IPS-11a (cell line): ENCODE measurements around the gene PFDN2.

Experiments
- H3K4me3 ChIP-seq: one replicate; pipeline ENCODE4 v1.5.1; 2013; ENCODE audit warnings: low read depth, low read length, control low read depth

Gene PFDN2

DNA sequence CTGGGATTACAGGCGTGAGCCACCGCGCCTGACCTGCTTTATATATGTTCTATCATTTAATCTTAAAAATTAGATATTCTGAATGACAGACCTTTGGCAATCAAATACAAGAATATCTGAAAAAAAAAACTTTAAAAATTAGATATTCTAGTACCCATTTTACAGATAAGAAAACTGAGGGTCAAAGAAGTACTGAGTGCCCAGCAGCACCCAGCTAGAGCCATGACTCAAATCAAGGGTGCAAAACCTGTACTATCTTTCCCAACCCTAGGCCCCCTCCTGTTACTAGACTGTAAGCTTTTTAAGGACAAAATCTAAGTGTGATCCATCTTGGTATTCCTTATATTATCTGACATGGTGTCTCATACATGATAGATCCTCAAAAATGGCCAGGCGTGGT is 56.4 kb downstream of the PFDN2 start:
- no peak overlapping the region for H3K4me3 ChIP-seq

GRCh38 chr1:161059293-161059692 is 58.5 kb downstream of the PFDN2 start:
- no peak overlapping the region for H3K4me3 ChIP-seq

- H3K4me3 ChIP-seq: no peak overlapping the region
Observed at GRCh38 chr1:161054805-161055204, 63.0 kb downstream of the PFDN2 start.

DNA sequence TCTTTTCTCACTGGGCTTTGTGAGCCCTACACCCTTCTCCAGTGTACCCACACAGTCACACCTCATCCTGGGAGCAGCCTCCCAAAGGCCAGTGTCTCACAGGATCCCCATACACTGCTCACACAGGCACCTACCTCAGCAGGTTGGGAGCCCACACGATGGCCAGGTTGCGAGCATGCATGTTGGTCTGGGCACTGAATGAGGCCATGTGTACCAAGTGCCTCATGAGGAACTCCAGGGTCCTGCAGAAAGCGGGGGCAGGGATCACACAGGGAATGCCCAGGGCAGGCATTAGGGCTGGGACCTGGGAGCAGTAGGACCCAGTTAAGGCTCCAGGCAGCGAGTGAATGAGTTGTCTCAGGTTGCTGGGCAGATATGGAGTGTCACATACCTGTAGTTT is 63.6 kb downstream of the PFDN2 start:
- H3K4me3 ChIP-seq: no peak overlapping the region

GRCh38 chr1:161052899-161053298 is 64.9 kb downstream of the PFDN2 start:
- no peak overlapping the region for H3K4me3 ChIP-seq

- H3K4me3 ChIP-seq: no peak overlapping the region
Observed at GRCh38 chr1:161051219-161051618, 66.6 kb downstream of the PFDN2 start.
